ENCODE data around the gene ASAP3.

The ASAP3 gene

GRCh38 chr1:23422241-23422877, 61.6 kb downstream of the ASAP3 start:
- peak; percentile 71 for DNase-seq

GRCh38 chr1:23421753-23422240, 62.2 kb downstream of the ASAP3 start:
- DNase-seq, result no peak

DNA sequence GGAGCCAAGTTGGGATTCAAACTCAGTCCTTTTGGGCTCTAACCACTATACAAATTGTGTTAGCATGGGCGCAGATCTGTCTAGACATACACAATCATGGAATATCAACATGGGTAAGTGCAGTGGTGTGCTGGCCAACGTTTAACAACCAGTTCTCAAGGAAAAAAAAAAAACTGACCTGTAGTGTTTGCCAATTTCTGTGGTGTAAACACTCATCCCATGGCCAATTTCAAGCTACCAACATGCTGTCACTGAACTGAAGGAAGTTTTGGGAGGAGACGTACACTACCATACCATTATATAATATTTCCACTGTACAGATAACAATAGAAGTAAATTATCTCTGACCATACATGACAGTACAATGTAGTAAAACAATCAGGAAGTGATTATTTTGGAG, 62.6 kb downstream of the ASAP3 start:
- no peak for DNase-seq

DNA sequence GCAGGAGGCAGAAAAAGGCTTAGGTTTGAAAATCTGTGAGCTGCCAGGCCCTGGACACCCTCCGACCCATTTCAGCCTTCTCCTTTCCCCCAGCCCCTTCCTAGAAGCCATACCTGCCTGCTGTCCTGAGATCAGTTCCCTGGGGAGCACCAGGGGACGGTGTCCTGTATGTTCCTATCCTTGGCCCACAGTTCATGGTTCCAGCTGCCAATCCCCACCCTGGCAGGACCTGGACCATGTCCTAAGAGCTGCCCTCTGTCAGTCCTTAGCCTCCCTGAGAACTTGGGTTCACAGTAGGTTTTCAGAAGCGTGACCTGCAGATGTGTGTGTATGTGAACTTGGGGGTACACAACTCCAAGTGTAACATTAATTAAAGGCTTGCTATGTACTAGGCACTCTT, 63.2 kb downstream of the ASAP3 start:
- DNase-seq, result no peak

DNA sequence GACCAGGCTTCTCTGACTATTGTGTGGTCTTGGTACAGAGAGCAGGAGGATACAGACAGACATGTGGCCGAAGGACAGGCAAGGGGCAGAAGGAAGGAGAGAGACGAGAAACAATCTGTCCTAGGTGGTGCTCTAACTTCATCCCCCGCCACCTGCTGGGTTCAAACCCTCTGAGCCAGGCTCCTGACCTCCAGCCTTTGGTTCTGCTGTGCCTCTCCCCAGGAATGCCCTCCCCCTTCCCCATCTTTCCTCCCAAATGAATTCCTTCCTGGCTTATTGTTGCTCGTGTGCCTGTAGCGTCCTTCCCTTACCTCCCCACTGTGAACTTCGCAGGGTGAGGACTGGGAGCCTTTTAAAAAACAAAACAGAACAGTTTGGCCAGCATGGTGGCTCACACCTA, 64.8 kb downstream of the ASAP3 start:
- no peak for DNase-seq

GRCh38 chr1:23417570-23417969, 66.4 kb downstream of the ASAP3 start:
- DNase-seq, result peak; percentile 51

- DNase-seq, result no peak
These were observed 67.0 kb downstream of the ASAP3 start for GRCh38 chr1:23416964-23417363.

GRCh38 chr1:23408797-23409290, 75.1 kb downstream of the ASAP3 start:
- no peak for DNase-seq

DNA sequence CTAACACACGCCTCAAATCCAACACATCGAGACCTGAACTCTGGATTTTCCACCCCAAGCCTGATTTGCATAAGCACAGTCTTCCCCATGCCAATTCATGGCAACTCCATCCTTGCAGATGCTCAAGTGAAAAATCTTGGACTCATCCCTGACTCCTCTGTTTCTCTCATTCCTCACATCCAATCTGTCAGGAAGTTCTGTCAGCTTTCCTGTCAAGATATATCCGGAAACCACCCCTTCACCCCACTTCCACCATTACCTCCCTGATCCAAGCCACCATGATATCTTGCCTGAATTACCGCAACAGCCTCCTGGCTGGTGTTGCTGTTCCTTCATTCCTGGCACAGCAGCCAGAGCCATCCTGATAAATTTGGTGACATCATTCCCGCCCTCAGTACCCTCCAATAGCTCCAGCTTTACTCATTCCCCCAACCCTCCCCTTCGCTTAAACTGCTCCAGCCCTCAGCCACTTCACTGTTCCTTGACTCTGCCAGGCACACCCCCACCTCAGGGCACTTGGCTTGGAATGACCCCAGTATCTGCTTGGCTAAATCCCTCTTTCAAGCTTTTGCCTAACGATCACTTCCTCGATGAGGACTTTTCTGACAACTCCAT, 76.9 kb downstream of the ASAP3 start:
- DNase-seq, result no peak

DNA sequence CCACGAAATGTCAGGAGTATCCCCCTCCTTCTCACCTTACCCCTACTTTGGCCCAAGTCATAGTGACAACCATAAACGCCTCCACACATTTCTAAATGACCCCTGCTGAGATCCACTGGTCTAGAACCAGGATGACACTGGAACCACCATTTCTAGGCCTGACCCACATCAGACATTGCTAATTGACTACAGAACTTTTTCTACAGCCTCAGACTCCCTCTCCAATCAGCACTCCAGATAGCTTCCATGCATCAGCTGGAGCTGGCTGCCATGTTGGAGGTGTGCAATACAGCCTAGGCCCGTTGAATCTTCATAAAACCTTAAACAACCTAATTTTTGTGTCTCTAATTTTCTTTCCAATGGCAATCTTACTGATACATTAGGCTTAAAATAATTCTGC, 78.0 kb downstream of the ASAP3 start:
- no peak for DNase-seq

DNA sequence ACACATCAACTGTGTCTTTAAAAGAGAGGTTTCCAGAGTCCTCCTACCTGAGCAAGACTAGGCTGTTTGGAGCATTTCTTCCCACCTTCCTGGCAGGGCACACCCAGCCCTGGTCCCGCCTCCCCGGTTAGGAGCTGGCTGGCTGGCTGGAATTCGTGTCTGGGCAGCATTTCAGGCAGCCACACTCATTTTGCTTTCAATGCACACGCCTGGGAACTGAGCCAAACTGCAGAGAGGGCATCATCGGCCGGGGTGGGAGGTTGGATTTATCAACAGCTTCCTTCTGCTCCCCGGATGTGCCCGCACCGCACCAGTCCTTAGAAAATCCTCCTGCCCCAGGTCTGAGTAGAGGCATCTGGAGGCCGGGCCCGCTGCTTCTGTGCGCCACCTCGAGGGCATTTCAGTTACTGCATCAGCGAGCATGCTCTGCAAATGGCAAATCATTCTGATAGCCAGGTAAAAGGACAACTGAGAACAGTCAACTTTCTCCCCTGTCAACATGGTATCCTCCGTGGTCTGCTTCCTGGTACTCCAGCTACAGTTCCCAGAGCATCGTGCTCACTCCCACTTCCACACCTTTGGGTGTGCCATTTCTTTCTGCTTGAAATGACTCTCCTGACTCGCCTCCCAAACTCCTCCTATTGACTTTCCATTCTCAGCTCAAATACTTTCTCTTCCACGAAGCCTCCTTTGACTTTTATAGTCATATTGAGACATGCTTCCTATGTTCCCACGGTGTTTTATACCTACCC, 80.1 kb downstream of the ASAP3 start:
- DNase-seq, result peak; percentile 97

DNA sequence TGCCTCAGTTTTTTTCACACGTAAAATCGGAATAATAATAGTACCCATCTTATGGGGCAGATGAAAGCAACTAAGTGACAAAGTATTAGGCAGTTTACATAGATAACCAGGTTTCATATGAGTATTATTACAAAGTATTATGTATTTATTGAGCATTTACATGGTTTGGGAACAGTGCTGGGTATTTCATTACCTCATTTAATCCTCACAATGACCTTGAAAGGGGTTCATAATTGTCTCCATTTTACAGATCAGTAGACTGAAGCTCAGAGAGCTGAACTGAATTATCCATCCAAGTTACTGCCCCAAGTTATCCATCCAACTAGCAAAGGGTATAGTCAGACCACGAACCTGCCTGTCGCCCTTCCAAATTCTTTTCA, 80.6 kb downstream of the ASAP3 start:
- no peak for DNase-seq

GRCh38 chr1:23403038-23403336, 81.0 kb downstream of the ASAP3 start:
- no peak for DNase-seq

- DNase-seq, result no peak
These were observed 81.5 kb downstream of the ASAP3 start for GRCh38 chr1:23402286-23403037.

GRCh38 chr1:23401313-23401712, 82.7 kb downstream of the ASAP3 start:
- DNase-seq, result no peak

DNA sequence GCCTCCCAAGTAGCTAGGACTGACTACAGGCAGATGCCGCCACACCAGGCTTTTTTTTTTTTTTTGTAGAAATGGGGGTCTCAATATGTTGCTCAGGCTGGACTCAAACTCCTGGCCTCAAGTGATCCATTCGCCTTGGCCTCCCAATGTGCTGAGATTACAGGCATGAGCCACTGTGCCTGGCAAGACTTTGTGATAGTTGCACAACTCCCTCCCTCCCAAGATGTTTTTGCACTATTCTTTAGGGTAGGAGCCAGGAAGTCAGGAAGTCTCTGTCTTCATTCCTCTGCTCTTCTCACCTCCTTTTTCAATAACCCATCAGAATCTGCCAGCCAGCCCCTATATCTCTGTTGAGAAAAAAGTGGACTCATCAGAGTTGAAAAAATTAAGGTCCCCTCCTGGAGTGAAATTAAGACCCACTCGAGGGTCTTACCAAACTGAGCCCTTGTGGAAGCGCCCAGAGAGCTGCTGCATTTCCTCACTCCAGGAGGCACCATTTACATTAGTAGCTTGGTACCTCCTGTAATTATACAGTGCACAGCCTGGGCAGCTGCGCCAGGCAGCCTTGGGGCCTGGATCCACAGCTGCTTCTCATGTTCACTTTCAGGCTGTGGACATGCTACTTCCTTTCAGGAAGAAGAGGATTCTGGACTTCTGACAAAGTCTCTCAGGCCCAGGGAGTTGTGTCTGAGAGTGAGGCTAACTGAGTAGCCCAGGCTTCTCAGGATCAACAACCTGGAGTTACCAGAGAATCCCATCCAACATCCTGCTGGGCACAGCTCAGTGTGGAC, 83.5 kb downstream of the ASAP3 start:
- no peak for DNase-seq

GRCh38 chr1:23399229-23399628, 84.8 kb downstream of the ASAP3 start:
- DNase-seq, result no peak

DNA sequence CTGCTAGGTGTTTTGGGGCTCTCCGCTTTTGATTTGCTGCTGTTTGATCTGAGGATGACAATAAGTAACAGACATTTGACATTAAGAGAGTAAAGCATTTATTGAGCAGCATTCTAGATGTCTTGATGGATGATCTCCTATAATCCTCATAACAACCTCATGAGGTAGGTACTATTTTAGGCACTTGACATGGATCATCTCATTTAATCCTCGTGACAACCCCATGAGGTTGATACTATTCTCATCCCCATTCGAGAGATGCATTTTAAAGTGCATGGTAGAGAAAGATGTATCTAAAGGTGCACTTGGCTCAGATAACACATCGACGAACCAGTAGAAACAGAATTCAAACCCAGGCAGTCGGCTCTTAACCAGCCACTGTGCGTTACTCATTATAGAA, 86.1 kb downstream of the ASAP3 start:
- DNase-seq, result no peak

- no peak for DNase-seq
These were observed 87.6 kb downstream of the ASAP3 start for GRCh38 chr1:23396380-23396779.

DNA sequence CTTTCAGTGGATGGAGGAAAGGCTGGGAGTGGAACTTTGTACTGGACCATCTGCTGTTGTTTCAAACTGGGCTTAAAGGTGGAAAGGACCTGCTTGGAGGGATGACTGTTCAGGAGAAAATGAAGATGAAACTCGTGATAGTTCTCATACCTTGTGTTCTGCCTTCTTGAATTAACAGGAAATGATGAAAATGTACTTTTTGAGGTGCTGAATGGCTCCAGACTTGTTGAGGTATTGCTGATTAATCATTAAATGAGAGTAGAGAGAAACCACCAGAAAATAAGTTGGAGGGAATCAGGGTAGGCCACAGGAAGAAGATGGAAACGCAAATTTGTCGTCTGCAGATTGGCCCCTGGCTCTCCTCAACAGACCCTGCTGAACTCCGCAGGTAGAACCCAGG, 88.1 kb downstream of the ASAP3 start:
- DNase-seq, result no peak

- no peak for DNase-seq
These were observed 88.7 kb downstream of the ASAP3 start for GRCh38 chr1:23395154-23395724.

DNA sequence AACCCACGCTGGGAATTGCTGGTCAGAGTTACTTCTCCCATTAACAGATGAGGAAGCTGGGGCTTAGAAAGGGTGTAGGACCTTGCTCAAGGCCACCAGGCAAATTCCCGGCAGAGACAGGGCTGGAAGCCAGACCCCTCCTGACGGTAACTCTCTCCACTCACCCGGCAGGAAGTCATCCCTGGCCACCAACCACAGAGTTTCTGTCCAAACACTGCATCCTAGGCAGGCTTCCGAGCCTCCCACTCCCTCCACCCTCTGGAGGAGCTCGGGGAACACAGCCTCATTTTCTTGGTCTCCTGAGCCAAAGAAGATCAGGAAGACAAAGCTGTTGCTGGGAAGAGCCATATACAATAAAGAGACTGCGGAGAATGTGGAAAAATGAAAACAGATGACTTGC, 89.3 kb downstream of the ASAP3 start:
- DNase-seq, result no peak

All from RPMI8226 (cell line).